Measurements from ENCODE around the gene HTD2. TPM values are rescaled to one million over a fixed set of nuclear protein-coding genes. Genes with fewer than 3 reads are reported as not detected.

HTD2 gene
- total RNA-seq, 1 donor from 2014 or later, result 0.53 TPM

DNA sequence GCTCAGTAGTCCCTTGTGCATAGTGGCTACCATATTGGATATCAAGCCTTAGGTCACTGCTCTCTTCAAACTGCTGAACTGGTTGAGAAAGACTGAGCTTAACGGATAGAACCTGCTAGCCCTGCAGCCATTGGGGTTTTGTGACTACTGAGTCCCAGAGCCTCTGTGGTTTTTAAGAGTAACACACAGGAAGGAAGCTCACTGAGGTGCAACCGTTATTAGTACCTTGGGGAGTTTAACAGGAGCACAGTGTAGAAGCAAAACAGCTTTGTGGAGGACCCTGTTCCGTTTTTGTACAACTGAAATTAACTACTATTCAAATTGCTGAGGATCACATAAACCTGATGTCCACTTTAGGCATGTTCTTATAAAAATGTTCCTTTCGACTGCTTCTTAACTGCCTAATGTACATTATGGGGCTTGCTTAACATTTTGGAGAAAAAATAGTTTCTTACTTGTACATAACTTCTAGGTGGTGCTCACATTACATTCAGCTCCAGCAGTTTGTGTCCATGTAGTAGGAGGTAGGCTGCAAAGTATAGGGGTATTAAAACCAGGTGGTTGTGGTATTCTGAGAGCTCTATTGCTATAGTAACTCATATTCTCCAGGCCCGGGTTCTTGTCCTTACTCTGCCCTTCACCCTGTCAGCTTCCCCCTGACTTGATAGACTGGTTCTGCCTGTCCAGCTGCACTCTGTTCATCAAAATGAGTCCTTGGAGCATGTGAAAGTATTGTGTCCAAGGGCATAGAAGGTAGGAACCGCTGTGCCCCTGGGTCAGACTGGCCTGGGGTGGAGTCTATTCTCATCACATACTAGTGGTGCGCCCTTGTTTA lies 43.7 kb downstream of the HTD2 start:
- intact Hi-C loops (cut with DNase I), result no loop called here
- Histone ChIP-seq H3K27ac (no peak overlapping the region), H3K36me3 (no peaks in the 10 kb centered on the region), H3K4me1 (no peaks in the 10 kb centered on the region), H3K9me3 (no peaks in the 10 kb centered on the region), H3K27me3 (no peaks in the 10 kb centered on the region), H3K4me3 (no peak overlapping the region)
- TF ChIP-seq, protein P1, sequence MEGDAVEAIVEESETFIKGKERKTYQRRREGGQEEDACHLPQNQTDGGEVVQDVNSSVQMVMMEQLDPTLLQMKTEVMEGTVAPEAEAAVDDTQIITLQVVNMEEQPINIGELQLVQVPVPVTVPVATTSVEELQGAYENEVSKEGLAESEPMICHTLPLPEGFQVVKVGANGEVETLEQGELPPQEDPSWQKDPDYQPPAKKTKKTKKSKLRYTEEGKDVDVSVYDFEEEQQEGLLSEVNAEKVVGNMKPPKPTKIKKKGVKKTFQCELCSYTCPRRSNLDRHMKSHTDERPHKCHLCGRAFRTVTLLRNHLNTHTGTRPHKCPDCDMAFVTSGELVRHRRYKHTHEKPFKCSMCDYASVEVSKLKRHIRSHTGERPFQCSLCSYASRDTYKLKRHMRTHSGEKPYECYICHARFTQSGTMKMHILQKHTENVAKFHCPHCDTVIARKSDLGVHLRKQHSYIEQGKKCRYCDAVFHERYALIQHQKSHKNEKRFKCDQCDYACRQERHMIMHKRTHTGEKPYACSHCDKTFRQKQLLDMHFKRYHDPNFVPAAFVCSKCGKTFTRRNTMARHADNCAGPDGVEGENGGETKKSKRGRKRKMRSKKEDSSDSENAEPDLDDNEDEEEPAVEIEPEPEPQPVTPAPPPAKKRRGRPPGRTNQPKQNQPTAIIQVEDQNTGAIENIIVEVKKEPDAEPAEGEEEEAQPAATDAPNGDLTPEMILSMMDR (IDR thresholded peaks at IDR 0.05), result no peak
- no peak for DNase-seq (ENCODE audit: low spot score in 2 of 2)

DNA sequence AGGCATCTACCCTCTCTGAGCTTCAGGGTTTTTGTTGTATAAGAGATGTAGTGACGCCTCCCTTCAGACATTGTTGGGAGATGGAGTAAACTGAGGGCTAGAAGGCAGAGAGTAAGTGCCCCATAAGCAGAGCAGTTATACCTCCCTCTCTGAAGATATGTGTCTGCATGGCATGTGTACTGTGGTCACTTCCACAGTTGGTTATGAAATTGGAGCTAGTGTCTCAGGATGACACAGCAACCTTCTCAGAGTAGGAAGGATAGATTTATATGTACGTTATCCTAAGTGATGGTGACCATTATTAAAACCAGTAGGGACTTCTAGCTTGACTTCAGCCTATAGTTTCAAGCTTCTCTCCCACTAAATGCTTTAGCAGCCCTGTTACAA lies 44.3 kb downstream of the HTD2 start:
- DNase-seq (ENCODE audit: low spot score in 2 of 2), result no peak
- Histone ChIP-seq H3K9me3 (no peaks in the 10 kb centered on the region), H3K4me3 (no peak overlapping the region), H3K36me3 (no peaks in the 10 kb centered on the region), H3K27me3 (no peaks in the 10 kb centered on the region), H3K27ac (no peak overlapping the region), H3K4me1 (no peaks in the 10 kb centered on the region)
- TF ChIP-seq, protein P1 (IDR thresholded peaks at IDR 0.05), result no peak
- intact Hi-C loops (cut with DNase I), result no loop called here

DNA sequence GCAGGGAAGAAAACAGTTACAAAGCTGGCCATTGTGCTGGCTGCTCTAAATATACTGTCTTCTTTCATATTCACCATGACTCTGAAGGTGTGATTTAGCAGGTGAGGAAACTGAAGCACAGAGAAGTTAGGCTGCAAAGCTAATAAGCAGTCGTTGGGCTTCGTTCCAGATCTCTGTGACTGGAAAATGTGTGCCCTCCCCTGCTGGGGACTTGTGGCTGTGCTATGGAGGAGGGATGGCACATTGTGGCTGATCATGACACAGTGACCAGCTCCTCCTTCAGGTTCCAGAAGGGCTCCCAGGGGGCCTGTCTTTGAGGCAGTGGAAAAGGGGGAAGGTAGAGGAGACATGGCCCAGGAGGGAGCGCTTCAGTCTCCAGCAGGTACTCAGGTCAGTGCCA lies 45.6 kb downstream of the HTD2 start:
- Histone ChIP-seq H3K27ac (no peak overlapping the region), H3K27me3 (no peaks in the 10 kb centered on the region), H3K4me1 (no peaks in the 10 kb centered on the region), H3K4me3 (no peak overlapping the region), H3K36me3 (no peaks in the 10 kb centered on the region), H3K9me3 (no peaks in the 10 kb centered on the region)
- DNase-seq (ENCODE audit: low spot score in 2 of 2), result no peak
- intact Hi-C loops (cut with DNase I), result no loop called here
- TF ChIP-seq, protein P1 (IDR thresholded peaks at IDR 0.05), result no peak

DNA sequence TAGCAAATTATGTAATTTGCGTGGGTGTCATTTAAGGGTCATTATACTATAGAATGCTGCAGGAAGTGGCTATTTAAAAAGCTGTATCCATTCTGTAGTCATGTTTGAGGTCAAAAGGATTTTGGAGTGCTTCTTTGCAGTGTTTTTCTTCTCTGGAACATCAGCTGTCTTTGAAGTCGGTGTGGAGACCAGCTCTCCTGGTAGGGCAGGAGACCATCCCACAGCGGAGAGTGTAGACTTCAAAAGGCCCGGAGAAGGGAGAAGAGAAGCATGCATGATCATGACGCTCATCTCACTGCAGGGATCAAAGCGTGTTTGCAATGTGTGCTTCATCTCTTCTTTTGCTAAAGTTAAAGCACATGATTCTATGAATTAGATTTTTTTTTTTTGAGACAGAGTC lies 46.3 kb downstream of the HTD2 start:
- H3K27ac ChIP-seq, result no peak overlapping the region
- no peak for DNase-seq (ENCODE audit: low spot score in 2 of 2)
- H3K9me3 ChIP-seq, result no peaks in the 10 kb centered on the region
- H3K4me1 ChIP-seq, result no peaks in the 10 kb centered on the region
- H3K36me3 ChIP-seq, result no peaks in the 10 kb centered on the region
- H3K27me3 ChIP-seq, result no peaks in the 10 kb centered on the region
- no peak overlapping the region for H3K4me3 ChIP-seq
- intact Hi-C loops (cut with DNase I), result no loop called here
- TF ChIP-seq, protein P1 (IDR thresholded peaks at IDR 0.05), result no peak

DNA sequence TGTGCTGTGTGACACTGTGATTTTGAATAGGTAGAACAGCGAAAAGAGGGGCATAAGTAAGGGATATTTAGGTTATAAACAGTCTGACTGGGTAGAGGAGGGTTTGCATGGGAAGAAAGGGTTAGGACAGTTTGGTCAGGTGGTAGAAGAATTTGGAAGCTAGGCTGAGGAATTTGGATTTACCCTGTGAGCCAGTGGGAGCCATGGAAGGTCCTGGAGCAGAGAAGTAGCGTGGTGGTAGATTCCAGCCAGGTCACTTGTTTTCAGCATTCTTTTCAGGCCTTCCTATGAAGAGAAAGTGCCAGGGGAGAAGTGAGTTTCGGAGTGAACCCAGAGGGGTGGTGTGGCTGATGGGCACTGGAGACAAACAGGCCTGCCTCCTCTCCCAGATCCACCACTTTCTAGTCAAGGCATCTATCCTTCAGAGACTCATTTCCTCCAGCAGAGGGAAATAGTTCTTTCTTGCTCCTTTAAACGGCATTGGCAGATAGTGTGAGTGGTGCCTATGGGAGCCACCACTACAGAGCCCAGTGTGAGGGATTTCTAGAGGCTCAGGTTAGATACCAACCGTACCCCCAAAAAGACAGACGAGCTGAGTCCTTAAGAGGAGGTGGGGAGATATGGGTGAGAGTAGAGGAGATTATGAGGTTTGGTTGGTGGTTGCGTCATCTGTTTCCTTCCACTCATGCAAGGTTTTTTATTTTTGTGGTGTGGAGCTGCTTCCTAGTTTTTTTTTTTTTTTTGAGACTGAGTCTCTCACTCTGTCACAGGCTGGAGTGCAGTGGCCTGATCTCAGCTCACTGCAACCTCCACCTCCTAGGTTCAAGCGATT lies 47.6 kb downstream of the HTD2 start:
- no peak for DNase-seq (ENCODE audit: low spot score in 2 of 2)
- Histone ChIP-seq H3K27me3 (no peaks in the 10 kb centered on the region), H3K9me3 (no peaks in the 10 kb centered on the region), H3K36me3 (no peaks in the 10 kb centered on the region), H3K4me3 (no peak overlapping the region), H3K27ac (no peak overlapping the region), H3K4me1 (no peaks in the 10 kb centered on the region)
- intact Hi-C loops (cut with DNase I), result no loop called here
- TF ChIP-seq, protein P1 (IDR thresholded peaks at IDR 0.05), result no peak

All from ascending aorta (tissue), 2 donors.